NCI-H2171 treated with DMSO at 0.1 percent for 48 hours (cell line): ENCODE data around the gene SORBS2.

Experiments
- DNase-seq: peaks from one replicate; lab custom pipeline; 2025; lab: John Stamatoyannopoulos, UW

The SORBS2 gene

GRCh38 chr4:185677637-185678314 is 134.2 kb downstream of the SORBS2 start:
- DNase-seq: no peak

GRCh38 chr4:185672618-185673017 is 139.4 kb downstream of the SORBS2 start:
- no peak for DNase-seq

- peak; percentile 47 for DNase-seq
Observed at GRCh38 chr4:185672151-185672550, 139.8 kb downstream of the SORBS2 start.

DNA sequence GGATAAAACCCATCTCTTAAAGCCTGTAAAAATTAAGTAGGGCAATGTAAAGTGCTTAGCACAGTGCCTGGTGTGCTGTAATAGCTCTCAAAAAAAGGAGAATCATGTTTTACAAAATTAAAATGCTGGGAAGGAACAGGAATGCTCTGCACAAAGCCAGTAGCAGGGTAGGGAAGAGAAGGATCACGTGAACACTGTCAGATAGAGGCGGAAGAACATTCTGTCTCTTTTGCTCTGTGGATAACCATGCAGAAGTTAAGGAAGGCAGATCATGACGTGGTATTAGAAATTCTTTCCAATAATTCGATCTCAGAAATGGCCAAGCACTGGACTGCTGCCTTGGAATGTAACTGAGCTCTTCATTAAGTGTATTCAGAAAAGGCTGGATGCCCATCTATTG is 140.5 kb downstream of the SORBS2 start:
- no peak for DNase-seq

DNA sequence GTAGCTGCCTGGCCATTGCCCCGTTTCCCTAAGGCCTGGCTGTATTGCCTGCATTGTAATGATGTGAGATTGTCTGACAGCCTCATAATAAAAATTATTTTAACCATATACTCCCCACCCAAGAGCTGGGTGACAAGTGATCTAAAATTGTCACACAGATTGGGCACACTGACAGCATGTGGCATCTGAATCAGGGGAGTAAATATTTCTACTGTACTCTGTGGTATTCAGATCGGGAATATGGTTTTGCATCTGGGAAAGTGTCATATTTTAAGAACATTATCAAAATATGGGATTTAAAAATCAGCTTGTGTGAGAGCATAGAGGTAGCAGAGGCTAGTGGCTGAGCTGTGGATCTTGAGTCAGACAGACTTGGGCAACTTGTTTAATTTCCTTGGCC is 140.9 kb downstream of the SORBS2 start:
- no peak for DNase-seq

DNA sequence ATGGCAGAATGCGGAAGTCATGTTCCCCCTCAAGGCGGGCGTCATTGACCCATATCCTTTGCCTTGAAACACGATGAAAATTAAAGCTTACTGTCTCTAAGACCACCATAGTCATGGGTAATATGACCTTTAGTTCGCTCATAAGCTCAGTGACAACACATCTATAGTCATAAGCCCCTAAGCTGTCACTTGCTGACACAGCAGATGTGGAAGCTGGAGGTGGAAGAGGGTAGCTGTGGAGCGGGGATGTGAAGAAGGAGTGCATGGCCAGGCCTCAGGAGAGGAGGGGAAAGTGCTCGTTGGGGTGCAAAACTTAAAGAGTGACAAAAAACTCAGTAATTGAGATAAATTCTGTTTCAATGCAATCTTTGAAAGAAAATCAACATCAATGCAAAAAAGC is 142.7 kb downstream of the SORBS2 start:
- DNase-seq: no peak

- DNase-seq: no peak
Observed at GRCh38 chr4:185666156-185666555, 145.8 kb downstream of the SORBS2 start.

DNA sequence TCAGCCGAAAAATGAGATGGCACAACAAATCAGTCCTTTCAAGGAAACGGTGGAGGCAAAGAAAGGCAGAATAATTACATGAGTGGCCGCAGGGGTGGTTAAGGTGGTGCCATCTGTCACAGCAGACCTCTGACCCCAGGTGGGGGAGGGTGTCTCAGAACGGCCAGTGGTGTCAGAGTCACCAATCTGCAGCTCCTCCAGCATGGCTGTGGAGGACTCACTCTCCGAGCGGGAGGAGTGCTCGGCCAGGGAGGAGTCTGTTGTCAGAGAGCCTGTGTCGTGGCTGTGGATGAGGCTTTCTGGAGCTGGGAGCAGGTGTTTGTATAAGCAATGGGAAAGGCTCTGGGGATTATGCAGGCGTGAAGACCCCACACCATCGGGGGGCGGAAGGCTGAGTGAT is 146.3 kb downstream of the SORBS2 start:
- peak; percentile 78 for DNase-seq

DNA sequence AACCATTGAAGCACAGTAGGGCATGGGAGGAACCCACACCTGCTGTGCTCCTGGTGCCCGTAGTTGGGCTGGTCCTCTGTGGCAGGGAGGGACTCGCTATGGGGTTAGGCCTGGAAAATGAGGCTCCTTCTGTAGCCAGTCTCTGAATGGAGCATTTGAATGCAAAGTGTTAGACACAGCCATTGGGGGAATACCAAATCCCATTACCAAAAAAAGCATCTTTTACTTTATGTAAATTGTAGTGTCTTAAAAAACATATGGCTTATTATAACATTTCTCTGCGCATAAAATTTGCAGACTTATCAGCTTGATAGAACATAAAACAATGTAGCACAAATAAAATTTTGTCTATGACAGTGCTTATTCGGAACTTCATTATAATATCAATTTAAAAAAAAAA is 147.5 kb downstream of the SORBS2 start:
- DNase-seq: no peak

GRCh38 chr4:185662030-185662778 is 149.8 kb downstream of the SORBS2 start:
- DNase-seq: no peak

- DNase-seq: no peak
Observed at GRCh38 chr4:185660340-185660739, 151.7 kb downstream of the SORBS2 start.

GRCh38 chr4:185657699-185658098 is 154.3 kb downstream of the SORBS2 start:
- no peak for DNase-seq

- DNase-seq: no peak
Observed at GRCh38 chr4:185657183-185657582, 154.8 kb downstream of the SORBS2 start.

DNA sequence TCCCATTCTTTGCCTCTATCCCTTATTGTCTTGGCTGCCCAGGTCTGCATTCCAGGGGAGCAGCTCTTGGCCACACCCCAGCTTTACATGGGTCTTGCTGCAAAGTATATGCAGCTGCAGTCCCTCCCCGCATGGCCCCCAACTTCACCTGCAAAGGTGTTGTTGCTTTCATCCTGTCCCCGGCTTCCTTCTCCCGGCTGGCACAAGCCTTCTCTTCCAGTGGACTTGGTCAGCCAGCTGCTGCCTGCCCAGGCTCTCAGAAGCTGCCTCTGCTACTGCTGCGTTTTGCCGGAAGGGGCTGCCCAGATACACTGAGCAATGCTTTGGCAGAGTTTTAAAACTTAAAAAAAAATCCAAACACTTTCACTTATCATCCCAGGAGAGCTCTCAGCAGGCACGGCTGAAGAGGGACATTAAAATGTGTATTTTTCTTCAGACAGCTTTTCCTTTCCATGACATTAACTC is 155.5 kb downstream of the SORBS2 start:
- DNase-seq: no peak

GRCh38 chr4:185654965-185655554 is 156.9 kb downstream of the SORBS2 start:
- DNase-seq: peak; percentile 13

GRCh38 chr4:185654311-185654710 is 157.7 kb downstream of the SORBS2 start:
- DNase-seq: peak; percentile 65

- no peak for DNase-seq
Observed at GRCh38 chr4:185651851-185652250, 160.1 kb downstream of the SORBS2 start.

DNA sequence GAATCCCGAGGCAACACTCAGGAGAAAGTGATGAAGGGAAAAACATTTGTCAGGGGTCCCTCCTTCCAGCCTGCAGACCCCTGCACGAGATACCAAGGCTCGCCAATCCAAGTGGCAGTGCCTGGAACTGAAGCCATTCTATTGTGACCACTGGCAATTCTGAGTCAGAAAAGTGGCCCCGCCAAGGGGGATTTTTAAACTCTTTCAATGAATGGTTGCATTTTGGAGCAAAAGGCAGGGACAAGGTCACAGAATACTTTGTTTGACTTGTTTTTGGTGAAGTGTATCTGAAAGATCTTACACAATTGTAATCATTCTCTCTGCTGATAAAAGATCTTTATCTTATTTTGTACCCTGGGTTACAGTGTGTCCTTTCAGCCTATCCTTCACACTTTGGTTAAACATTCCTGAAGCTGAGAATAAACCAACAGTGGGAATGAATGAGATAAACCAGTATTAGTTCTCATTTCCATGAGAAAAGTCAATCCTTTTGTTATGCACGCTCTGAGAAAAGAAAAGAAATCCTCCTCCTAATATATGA is 160.8 kb downstream of the SORBS2 start:
- no peak for DNase-seq

DNA sequence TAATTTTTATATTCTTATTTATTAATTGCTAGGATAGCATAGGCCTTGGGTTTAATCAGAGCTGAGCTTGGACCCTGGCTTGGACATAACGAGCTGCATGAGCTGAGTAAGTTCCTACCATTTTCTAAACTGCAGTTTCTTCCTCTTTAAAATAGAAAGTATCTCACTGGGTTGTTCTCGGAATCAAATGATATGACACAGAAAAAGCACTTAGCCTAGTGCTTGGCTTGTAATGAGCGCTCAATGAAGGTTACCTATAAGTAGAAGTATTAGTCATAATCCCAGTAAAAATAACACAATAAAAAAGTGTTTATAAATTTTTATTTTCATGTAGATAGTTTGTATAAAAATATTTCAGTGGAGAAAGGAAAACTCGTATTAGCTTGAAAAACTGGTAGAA is 163.4 kb downstream of the SORBS2 start:
- no peak for DNase-seq

GRCh38 chr4:185645403-185645802 is 166.6 kb downstream of the SORBS2 start:
- DNase-seq: no peak

- DNase-seq: no peak
Observed at GRCh38 chr4:185644408-185644807, 167.6 kb downstream of the SORBS2 start.

DNA sequence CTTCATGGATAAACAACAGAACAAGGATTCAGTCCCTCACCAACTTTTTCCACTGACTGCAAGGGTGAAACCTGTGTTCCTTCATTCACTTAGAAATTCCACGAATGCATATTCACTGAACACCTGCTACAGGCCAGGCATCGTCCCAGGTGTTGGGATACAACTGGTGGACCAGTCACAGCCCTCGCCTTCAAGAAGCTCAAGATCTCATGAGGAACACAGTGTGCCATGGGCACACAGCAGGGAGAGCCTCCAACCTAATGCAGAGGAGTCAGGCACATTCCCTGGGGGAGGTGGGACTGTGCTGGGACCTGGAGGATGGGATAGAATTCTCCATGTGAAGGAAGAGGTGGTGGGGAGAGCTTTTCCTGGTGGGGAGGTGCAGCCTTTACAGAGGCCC is 169.1 kb downstream of the SORBS2 start:
- DNase-seq: no peak
